ENCODE results near the gene ERG.

ERG gene

GRCh38 chr21:38354231-38354630 is 144.0 kb downstream of the ERG start:
- Histone ChIP-seq H3K36me3 (ENCODE audit: control insufficient read depth, low read depth, low read length) (no peaks in the 10 kb centered on the region), H3K4me3 (ENCODE audit: low read length) (no peak overlapping the region), H3K9ac (ENCODE audit: low read length) (no peak overlapping the region), H3K27me3 (ENCODE audit: control insufficient read depth, insufficient read depth, low read length) (no peaks in the 10 kb centered on the region), H3K4me1 (ENCODE audit: control insufficient read depth, low read depth, low read length) (peaks cover 11% of the 10 kb centered on the region), H3K27ac (ENCODE audit: low read length) (no peak overlapping the region), H3K9me3 (ENCODE audit: control insufficient read depth, low read depth, low read length) (no peaks in the 10 kb centered on the region)

GRCh38 chr21:38352536-38353219 is 145.6 kb downstream of the ERG start:
- no peaks in the 10 kb centered on the region for H3K27me3 ChIP-seq (ENCODE audit: control insufficient read depth, insufficient read depth, low read length)
- H3K9me3 ChIP-seq (ENCODE audit: control insufficient read depth, low read depth, low read length) = no peaks in the 10 kb centered on the region
- H3K4me1 ChIP-seq (ENCODE audit: control insufficient read depth, low read depth, low read length) = peaks cover 11% of the 10 kb centered on the region
- H3K9ac ChIP-seq (ENCODE audit: low read length) = no peak overlapping the region
- H3K27ac ChIP-seq (ENCODE audit: low read length) = no peak overlapping the region
- H3K36me3 ChIP-seq (ENCODE audit: control insufficient read depth, low read depth, low read length) = no peaks in the 10 kb centered on the region
- H3K4me3 ChIP-seq (ENCODE audit: low read length) = no peak overlapping the region

GRCh38 chr21:38351961-38352521 is 146.2 kb downstream of the ERG start:
- Histone ChIP-seq H3K4me3 (ENCODE audit: low read length) (no peak overlapping the region), H3K27ac (ENCODE audit: low read length) (no peak overlapping the region), H3K9ac (ENCODE audit: low read length) (no peak overlapping the region)

GRCh38 chr21:38351176-38351959 is 146.9 kb downstream of the ERG start:
- Histone ChIP-seq H3K36me3 (ENCODE audit: control insufficient read depth, low read depth, low read length) (no peaks in the 10 kb centered on the region), H3K4me1 (ENCODE audit: control insufficient read depth, low read depth, low read length) (peaks cover 10% of the 10 kb centered on the region), H3K27ac (ENCODE audit: low read length) (no peak overlapping the region), H3K9me3 (ENCODE audit: control insufficient read depth, low read depth, low read length) (no peaks in the 10 kb centered on the region), H3K9ac (ENCODE audit: low read length) (no peak overlapping the region), H3K27me3 (ENCODE audit: control insufficient read depth, insufficient read depth, low read length) (no peaks in the 10 kb centered on the region), H3K4me3 (ENCODE audit: low read length) (no peak overlapping the region)

More at GRCh38 chr21:38351961-38352521, 146.2 kb downstream of the ERG start:
- H3K27me3 ChIP-seq (ENCODE audit: control insufficient read depth, insufficient read depth, low read length) = no peaks in the 10 kb centered on the region
- H3K9me3 ChIP-seq (ENCODE audit: control insufficient read depth, low read depth, low read length) = no peaks in the 10 kb centered on the region
- H3K4me1 ChIP-seq (ENCODE audit: control insufficient read depth, low read depth, low read length) = peaks cover 11% of the 10 kb centered on the region
- H3K36me3 ChIP-seq (ENCODE audit: control insufficient read depth, low read depth, low read length) = no peaks in the 10 kb centered on the region

GRCh38 chr21:38350684-38351083 is 147.6 kb downstream of the ERG start:
- H3K36me3 ChIP-seq (ENCODE audit: control insufficient read depth, low read depth, low read length) = no peaks in the 10 kb centered on the region
- no peak overlapping the region for H3K9ac ChIP-seq (ENCODE audit: low read length)
- no peaks in the 10 kb centered on the region for H3K9me3 ChIP-seq (ENCODE audit: control insufficient read depth, low read depth, low read length)
- H3K27me3 ChIP-seq (ENCODE audit: control insufficient read depth, insufficient read depth, low read length) = no peaks in the 10 kb centered on the region
- no peak overlapping the region for H3K4me3 ChIP-seq (ENCODE audit: low read length)
- peaks cover 8% of the 10 kb centered on the region for H3K4me1 ChIP-seq (ENCODE audit: control insufficient read depth, low read depth, low read length)
- H3K27ac ChIP-seq (ENCODE audit: low read length) = no peak overlapping the region

- no peak overlapping the region for H3K4me3 ChIP-seq (ENCODE audit: low read length)
- no peaks in the 10 kb centered on the region for H3K27me3 ChIP-seq (ENCODE audit: control insufficient read depth, insufficient read depth, low read length)
- peaks cover 8% of the 10 kb centered on the region for H3K4me1 ChIP-seq (ENCODE audit: control insufficient read depth, low read depth, low read length)
- no peaks in the 10 kb centered on the region for H3K9me3 ChIP-seq (ENCODE audit: control insufficient read depth, low read depth, low read length)
- no peaks in the 10 kb centered on the region for H3K36me3 ChIP-seq (ENCODE audit: control insufficient read depth, low read depth, low read length)
- no peak overlapping the region for H3K9ac ChIP-seq (ENCODE audit: low read length)
- H3K27ac ChIP-seq (ENCODE audit: low read length) = no peak overlapping the region
Observed at GRCh38 chr21:38349977-38350376, 148.3 kb downstream of the ERG start.

GRCh38 chr21:38349111-38349746 is 149.0 kb downstream of the ERG start:
- no peaks in the 10 kb centered on the region for H3K27me3 ChIP-seq (ENCODE audit: control insufficient read depth, insufficient read depth, low read length)
- no peak overlapping the region for H3K9ac ChIP-seq (ENCODE audit: low read length)
- no peak overlapping the region for H3K4me3 ChIP-seq (ENCODE audit: low read length)
- H3K27ac ChIP-seq (ENCODE audit: low read length) = no peak overlapping the region
- peaks cover 8% of the 10 kb centered on the region for H3K4me1 ChIP-seq (ENCODE audit: control insufficient read depth, low read depth, low read length)
- no peaks in the 10 kb centered on the region for H3K36me3 ChIP-seq (ENCODE audit: control insufficient read depth, low read depth, low read length)
- no peaks in the 10 kb centered on the region for H3K9me3 ChIP-seq (ENCODE audit: control insufficient read depth, low read depth, low read length)

- H3K9ac ChIP-seq (ENCODE audit: low read length) = no peak overlapping the region
- no peak overlapping the region for H3K4me3 ChIP-seq (ENCODE audit: low read length)
- H3K27ac ChIP-seq (ENCODE audit: low read length) = no peak overlapping the region
- H3K36me3 ChIP-seq (ENCODE audit: control insufficient read depth, low read depth, low read length) = no peaks in the 10 kb centered on the region
- H3K9me3 ChIP-seq (ENCODE audit: control insufficient read depth, low read depth, low read length) = no peaks in the 10 kb centered on the region
- H3K4me1 ChIP-seq (ENCODE audit: control insufficient read depth, low read depth, low read length) = no peaks in the 10 kb centered on the region
- no peaks in the 10 kb centered on the region for H3K27me3 ChIP-seq (ENCODE audit: control insufficient read depth, insufficient read depth, low read length)
Observed at GRCh38 chr21:38346286-38346685, 152.0 kb downstream of the ERG start.

- H3K27me3 ChIP-seq (ENCODE audit: control insufficient read depth, insufficient read depth, low read length) = no peaks in the 10 kb centered on the region
- H3K4me3 ChIP-seq (ENCODE audit: low read length) = no peak overlapping the region
- H3K9ac ChIP-seq (ENCODE audit: low read length) = no peak overlapping the region
- no peaks in the 10 kb centered on the region for H3K9me3 ChIP-seq (ENCODE audit: control insufficient read depth, low read depth, low read length)
- H3K36me3 ChIP-seq (ENCODE audit: control insufficient read depth, low read depth, low read length) = no peaks in the 10 kb centered on the region
- H3K4me1 ChIP-seq (ENCODE audit: control insufficient read depth, low read depth, low read length) = no peaks in the 10 kb centered on the region
- H3K27ac ChIP-seq (ENCODE audit: low read length) = no peak overlapping the region
Observed at GRCh38 chr21:38343691-38344090, 154.6 kb downstream of the ERG start.

GRCh38 chr21:38342739-38343138 is 155.5 kb downstream of the ERG start:
- H3K27ac ChIP-seq (ENCODE audit: low read length) = no peak overlapping the region
- H3K9ac ChIP-seq (ENCODE audit: low read length) = no peak overlapping the region
- H3K36me3 ChIP-seq (ENCODE audit: control insufficient read depth, low read depth, low read length) = no peaks in the 10 kb centered on the region
- H3K27me3 ChIP-seq (ENCODE audit: control insufficient read depth, insufficient read depth, low read length) = no peaks in the 10 kb centered on the region
- no peaks in the 10 kb centered on the region for H3K4me1 ChIP-seq (ENCODE audit: control insufficient read depth, low read depth, low read length)
- H3K9me3 ChIP-seq (ENCODE audit: control insufficient read depth, low read depth, low read length) = no peaks in the 10 kb centered on the region
- no peak overlapping the region for H3K4me3 ChIP-seq (ENCODE audit: low read length)

- H3K27me3 ChIP-seq (ENCODE audit: control insufficient read depth, insufficient read depth, low read length) = no peaks in the 10 kb centered on the region
- H3K9me3 ChIP-seq (ENCODE audit: control insufficient read depth, low read depth, low read length) = no peaks in the 10 kb centered on the region
- H3K9ac ChIP-seq (ENCODE audit: low read length) = no peak overlapping the region
- no peaks in the 10 kb centered on the region for H3K4me1 ChIP-seq (ENCODE audit: control insufficient read depth, low read depth, low read length)
- H3K4me3 ChIP-seq (ENCODE audit: low read length) = no peak overlapping the region
- H3K36me3 ChIP-seq (ENCODE audit: control insufficient read depth, low read depth, low read length) = no peaks in the 10 kb centered on the region
- H3K27ac ChIP-seq (ENCODE audit: low read length) = no peak overlapping the region
Observed at GRCh38 chr21:38341546-38342012, 156.7 kb downstream of the ERG start.

All from iPS-18a (cell line).